ENCODE results near the gene FGD1. TPM values are rescaled to one million over a fixed set of nuclear protein-coding genes. Genes with fewer than 3 reads are reported as not detected.

FGD1 gene
- total and polyA plus RNA-seq, 2 of the 13 experiments (the other 11 are each of a cell fraction or from before 2014, with no cell fraction given): 0.36 to 0.62 TPM

- TF ChIP-seq TRIM22 (IDR thresholded peaks at IDR 0.05) (no peak), NFYC (CRISPR knock-in tag; IDR thresholded peaks at IDR 0.05) (peak; percentile 34; the same call in 1 of the 2 replicates), PBX2 (CRISPR knock-in tag; IDR thresholded peaks at IDR 0.05) (peak; percentile 49; the same call in 1 of the 2 replicates), BATF2 (CRISPR knock-in tag; IDR thresholded peaks at IDR 0.05) (no peak), ZNF362 (CRISPR knock-in tag; IDR thresholded peaks at IDR 0.05; ENCODE audit: borderline replicate concordance) (no peak), GABPB1 (CRISPR knock-in tag; IDR thresholded peaks at IDR 0.05) (peak; percentile 75), TBX3 (IDR thresholded peaks at IDR 0.05; ENCODE audit: borderline replicate concordance) (peak; percentile 21; the same call in 1 of the 2 replicates), NFRKB (IDR thresholded peaks at IDR 0.05) (0 out of 2 replicates have a peak, but pooled peaks have one; percentile 37), PHF20 (CRISPR knock-in tag; IDR thresholded peaks at IDR 0.05) (peak; percentile 66), KLF12 (CRISPR knock-in tag; IDR thresholded peaks at IDR 0.05; ENCODE audit: borderline replicate concordance) (0 out of 2 replicates have a peak, but pooled peaks have one; percentile 36), PHF8 (CRISPR knock-in tag; IDR thresholded peaks at IDR 0.05) (no peak), ZNF777 (CRISPR knock-in tag; IDR thresholded peaks at IDR 0.05) (no peak), ELF3 (CRISPR knock-in tag; IDR thresholded peaks at IDR 0.05) (peak; percentile 64), MED1 (CRISPR knock-in tag; IDR thresholded peaks at IDR 0.05) (no peak), YEATS4 (CRISPR knock-in tag; IDR thresholded peaks at IDR 0.05; ENCODE audit: borderline replicate concordance) (peak; percentile 68; the same call in 1 of the 2 replicates), IKZF5 (CRISPR knock-in tag; IDR thresholded peaks at IDR 0.05) (0 out of 2 replicates have a peak, but pooled peaks have one; percentile 29), ZNF263 (CRISPR knock-in tag; IDR thresholded peaks at IDR 0.05) (peak; percentile 96), USF2 (IDR thresholded peaks at IDR 0.05; ENCODE audit: low read depth, low read length) (peak; percentile 72), USF2 (CRISPR knock-in tag; IDR thresholded peaks at IDR 0.05; ENCODE audit: borderline replicate concordance) (peak; percentile 81; the same call in 1 of the 2 replicates), MTF1 (CRISPR knock-in tag; IDR thresholded peaks at IDR 0.05) (no peak), DMAP1 (CRISPR knock-in tag; IDR thresholded peaks at IDR 0.05) (peak; percentile 77; the same call in 1 of the 2 replicates)
Observed at GRCh38 chrX:54529552-54530356, 33.7 kb upstream of the FGD1 start, which contains the start of gene GNL3L (continued).

Measured in HepG2 (cell line).